ENCODE measurements around the gene UBE2G1.

GRCh38 chr17:4233668-4234258 is 132.7 kb downstream of the UBE2G1 start:
- no peak for TF ChIP-seq CTCF (IDR thresholded peaks at IDR 0.05 in 4 of 5, conservative IDR thresholded peaks at IDR 0.05 in 1 of 5)
- peak in 1 of 2 donors; percentile 53 for TF ChIP-seq POLR2A (IDR thresholded peaks at IDR 0.05)
